HCT116 (cell line): ENCODE data around the gene A3GALT2.

ENCODE experiments used
- CEBPB ChIP-seq: IDR thresholded peaks from 2 replicates; pipeline ENCODE4 v1.6.1; 2012; ENCODE audit warnings: low read depth
- EZH2 ChIP-seq: fragments of 200-600 bp; sonication (generic); IDR thresholded peaks from 2 replicates; pipeline ENCODE4 v1.6.1; 2017; ENCODE audit warnings: antibody characterized with exemption, mixed run types
- FOSL1 ChIP-seq: IDR thresholded peaks from 2 replicates; pipeline ENCODE4 v1.6.1; 2012; ENCODE audit warnings: low read depth
- POLR2AphosphoS5 ChIP-seq: IDR thresholded peaks from 2 replicates; pipeline ENCODE4 v1.6.1; 2011; ENCODE audit warnings: mild to moderate bottlenecking, low read depth, low read length, moderate library complexity
- RAD21 ChIP-seq: IDR thresholded peaks from 2 replicates; pipeline ENCODE4 v1.6.1; 2012; ENCODE audit warnings: low read depth, mild to moderate bottlenecking
- SIN3A ChIP-seq: IDR thresholded peaks from 2 replicates; pipeline ENCODE4 v1.6.1; 2012; ENCODE audit warnings: low read depth
- TF ChIP-seq, protein P1 (sequence below), 3 experiments: fragments of 200-600 bp in 1 of 3; sonication (generic) in 1 of 3; IDR thresholded peaks in 2 of 3; conservative IDR thresholded peaks in 1 of 3; 2 replicates each; pipeline ENCODE4 v1.5.1; 2012 to 2017; ENCODE audit warnings: low read depth in 2 of 3, low read length in 2 of 3, antibody characterized with exemption in 1 of 3, borderline replicate concordance in 1 of 3, control low read depth in 1 of 3, mild to moderate bottlenecking in 1 of 3, mixed read lengths in 1 of 3, mixed run types in 1 of 3, moderate library complexity in 1 of 3; ENCODE audit not compliant: insufficient read depth in 1 of 3

GRCh38 chr1:33259879-33260278 lies 61.0 kb downstream of the A3GALT2 start:
- TF ChIP-seq EZH2 (no peak), FOSL1 (no peak), POLR2AphosphoS5 (no peak), RAD21 (no peak), CEBPB (no peak), SIN3A (no peak)
- TF ChIP-seq, protein P1, sequence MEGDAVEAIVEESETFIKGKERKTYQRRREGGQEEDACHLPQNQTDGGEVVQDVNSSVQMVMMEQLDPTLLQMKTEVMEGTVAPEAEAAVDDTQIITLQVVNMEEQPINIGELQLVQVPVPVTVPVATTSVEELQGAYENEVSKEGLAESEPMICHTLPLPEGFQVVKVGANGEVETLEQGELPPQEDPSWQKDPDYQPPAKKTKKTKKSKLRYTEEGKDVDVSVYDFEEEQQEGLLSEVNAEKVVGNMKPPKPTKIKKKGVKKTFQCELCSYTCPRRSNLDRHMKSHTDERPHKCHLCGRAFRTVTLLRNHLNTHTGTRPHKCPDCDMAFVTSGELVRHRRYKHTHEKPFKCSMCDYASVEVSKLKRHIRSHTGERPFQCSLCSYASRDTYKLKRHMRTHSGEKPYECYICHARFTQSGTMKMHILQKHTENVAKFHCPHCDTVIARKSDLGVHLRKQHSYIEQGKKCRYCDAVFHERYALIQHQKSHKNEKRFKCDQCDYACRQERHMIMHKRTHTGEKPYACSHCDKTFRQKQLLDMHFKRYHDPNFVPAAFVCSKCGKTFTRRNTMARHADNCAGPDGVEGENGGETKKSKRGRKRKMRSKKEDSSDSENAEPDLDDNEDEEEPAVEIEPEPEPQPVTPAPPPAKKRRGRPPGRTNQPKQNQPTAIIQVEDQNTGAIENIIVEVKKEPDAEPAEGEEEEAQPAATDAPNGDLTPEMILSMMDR (IDR thresholded peaks at IDR 0.05 in 2 of 3, conservative IDR thresholded peaks at IDR 0.05 in 1 of 3; ENCODE audit: borderline replicate concordance in 1 of 3, insufficient read depth in 1 of 3, low read depth in 2 of 3, low read length in 2 of 3), result no peak
